ENCODE data around the gene RNF4.
"Not testable (repeated sequence)": the region's sequence is repeated elsewhere in the genome, so short reads cannot be mapped to it uniquely, and the experiment has no call there.

Gene RNF4

DNA sequence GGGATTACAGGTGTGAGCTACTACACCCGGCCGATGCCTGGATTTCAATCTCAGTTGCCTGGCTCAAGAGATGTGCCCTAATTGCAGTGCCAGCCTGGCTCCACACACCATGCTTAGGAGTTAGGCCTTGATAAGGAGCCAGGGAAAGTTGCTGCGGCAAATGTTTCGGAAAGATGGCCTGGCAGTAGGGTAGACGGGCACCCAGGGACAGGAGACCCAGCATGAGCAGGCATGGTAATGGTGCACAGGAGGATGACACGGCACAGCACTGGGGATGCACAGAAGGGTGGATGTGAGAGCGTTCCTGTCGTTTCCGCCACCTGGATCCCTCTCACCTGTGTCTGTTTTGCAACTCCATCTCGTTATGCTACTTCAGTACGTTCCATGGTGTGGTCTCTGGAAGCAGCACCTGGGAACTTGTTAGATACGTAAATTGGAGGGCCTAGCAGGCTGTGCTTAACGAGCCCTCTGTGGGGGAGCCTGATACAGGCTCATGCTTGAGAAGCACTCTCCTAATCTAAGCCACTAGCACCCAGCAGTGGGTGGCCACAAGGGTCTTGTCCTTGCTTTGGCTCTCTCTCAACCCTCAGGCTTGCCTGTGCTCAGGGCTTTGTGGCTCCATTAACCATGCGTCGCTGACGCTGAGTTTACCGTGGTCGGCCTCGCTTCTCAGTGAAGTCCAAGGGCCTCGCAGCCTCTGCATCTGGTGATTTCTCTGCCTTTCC lies 20.3 kb downstream of the RNF4 start:
- no peak for DNase-seq

DNA sequence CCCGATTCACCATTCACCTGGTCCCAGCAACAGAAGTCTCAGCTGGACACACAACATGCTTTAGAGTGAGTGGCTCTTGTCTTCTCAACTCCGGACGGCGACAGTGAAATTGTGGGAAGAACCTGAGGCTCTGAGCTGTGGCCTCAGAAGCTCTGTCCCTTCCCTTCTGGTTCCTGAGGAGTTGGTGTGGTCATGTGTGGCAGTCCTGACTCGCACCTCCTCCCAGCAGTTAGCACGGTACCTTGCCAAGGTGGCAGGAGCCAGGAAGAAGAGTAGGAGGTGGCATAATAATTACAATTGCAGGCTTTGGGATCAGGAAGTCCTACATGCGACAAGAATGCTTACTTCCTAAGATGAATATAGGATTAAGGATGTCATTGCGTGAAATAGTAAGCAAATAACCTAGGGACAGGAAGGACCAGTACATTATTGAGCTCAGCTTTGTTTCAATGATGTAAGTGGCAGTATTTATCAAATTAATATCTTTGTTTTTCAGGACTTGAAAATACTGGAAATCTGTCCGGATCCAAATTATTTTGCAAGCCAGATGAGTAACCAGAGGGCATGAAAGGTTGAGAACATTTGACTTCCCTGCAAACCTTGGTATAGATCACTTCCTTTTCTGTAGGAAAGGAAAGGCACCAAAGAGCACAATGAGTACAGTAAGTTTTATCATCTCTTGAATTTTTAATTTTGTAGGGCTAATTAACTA lies 21.1 kb downstream of the RNF4 start:
- no peak for DNase-seq

DNA sequence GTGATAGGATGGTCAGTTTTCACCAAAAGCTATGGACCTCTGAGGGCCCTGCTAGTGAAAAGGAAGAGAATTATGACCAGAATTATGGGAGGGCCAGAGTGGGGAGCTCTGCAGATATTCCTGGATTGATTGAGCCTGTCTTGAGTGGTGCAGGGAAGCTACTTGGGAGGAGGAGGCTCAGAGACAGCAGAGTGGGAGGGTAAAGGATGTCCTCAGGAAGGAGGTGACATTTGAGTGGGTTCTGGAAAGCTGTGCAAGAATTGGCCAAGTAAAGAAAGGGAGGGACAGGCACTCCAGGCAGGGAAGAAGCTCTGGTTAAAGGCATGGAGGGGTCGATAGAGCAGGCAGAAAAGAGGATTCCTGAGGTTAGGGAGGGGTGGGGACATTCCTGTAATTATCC lies 24.1 kb downstream of the RNF4 start:
- no peak for DNase-seq

DNA sequence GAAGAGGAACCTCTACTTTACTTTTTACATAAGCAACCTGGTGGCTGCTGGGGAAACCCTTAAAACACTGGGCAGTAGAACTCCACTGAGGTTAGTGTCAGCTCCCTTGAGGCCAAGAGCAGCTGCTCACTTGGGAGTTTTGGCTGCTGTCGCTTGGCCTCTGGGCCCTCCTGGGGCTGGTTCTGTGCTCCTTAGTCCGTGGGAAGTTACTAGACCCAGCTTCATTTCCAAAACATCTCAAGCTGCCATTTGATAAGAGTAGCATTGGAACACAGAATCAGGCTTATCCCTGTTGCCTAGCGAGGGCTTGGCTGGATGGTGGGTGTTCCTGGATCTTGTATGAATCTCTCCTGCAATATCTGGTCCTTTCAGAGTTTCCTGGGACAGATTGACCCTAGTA lies 26.1 kb downstream of the RNF4 start:
- DNase-seq, result no peak

DNA sequence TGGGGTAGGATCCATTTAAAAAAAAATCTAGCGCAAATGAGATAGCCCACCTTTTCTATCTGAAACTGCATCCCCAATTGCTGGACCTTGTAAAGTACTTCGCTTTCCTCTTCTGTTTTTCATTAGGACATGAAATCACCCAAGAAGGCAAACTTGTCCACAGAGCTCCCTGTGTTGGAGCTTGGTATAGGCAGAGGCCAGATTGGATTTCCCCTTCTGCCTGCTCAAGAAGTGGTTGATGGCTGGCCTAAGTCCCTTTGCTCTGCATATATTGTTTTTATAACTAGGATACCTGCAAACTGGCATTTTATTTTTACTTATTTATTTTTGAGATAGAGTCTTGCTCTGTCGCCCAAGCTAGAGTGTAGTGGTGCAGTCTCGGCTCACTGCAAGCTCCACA lies 28.4 kb downstream of the RNF4 start:
- DNase-seq, result no peak

DNA sequence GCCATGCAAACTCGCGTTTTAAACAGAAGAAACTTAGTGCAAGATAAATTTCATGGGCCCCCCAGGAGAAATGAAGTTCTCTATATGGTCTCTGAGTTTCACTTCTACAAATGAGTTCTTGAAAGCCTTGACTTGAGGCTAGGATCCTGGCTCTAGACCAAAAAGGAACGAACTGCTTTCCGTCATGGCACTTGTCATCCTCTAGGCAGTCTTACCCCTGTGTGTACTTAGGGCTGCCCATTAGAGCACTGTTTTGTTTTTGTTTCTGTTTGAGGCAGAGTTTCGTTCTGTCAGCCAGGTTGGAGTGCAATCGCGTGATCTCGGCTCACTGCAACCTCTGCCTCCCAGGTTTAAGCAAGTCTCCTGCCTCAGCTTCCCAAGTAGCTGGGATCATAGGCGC lies 29.0 kb downstream of the RNF4 start:
- DNase-seq, result peak; percentile 73

DNA sequence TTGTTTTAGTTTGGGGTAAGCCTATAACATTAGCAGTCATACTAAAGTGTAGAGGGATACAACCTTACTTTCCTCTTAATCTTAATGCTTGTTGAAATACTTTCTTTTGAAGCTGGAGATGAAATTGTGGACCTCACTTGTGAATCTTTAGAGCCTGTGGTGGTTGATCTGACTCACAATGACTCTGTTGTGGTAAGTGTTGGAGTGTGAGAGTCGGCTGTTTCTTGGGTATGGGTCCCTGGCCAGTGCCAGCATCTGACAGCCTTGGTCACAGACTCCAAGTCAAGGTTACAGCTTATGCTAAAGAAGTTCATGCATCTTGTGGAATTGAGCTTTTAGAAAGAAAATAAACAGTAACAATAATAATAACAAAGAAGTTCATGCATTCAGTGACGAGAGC lies 31.6 kb downstream of the RNF4 start:
- no peak for DNase-seq

DNA sequence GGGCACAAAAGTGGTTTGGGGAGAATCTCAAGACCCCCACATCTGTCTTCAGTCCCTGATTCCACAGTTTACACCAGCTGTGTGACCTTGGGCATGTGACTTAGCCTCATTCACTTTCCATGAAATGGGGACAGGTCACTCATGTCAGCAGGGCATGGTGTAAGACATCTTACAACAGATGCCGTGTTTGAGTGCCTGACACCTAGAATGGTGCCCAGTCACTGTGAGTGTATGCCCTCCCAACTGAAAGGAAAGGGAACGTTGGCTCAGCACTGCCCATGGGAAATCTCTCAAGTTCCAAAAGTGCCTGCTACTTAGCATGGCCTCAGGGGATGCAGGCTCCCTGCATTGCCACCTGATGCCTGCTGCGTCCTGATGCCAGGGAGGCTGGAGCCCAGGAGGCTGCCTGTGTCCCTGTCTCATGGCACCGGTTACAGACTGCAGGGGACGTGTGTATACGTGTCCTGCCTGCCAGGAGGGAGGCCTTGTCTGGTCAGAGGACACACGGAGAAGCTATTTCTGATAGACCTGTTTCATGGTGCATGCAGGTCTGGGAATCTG lies 32.2 kb downstream of the RNF4 start:
- DNase-seq, result no peak

DNA sequence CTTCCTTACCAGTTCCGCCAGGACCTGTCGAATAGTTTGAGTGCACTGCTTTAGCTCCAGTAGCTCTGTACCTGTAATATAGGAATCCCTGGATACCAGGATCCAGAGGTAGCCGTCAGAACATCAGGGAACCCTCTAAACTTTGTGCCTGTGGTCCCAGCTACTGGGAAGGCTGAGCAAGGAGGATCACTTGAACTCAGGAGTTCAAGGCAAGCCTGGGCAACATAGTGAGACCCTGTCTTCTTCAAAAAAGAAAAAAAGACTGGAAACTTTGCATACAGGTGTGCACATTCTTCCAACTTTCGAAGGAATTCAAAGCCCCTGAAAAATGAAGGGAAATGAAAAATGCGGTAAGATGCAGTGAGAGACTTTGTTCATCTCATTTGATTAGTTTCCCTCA lies 34.9 kb downstream of the RNF4 start:
- no peak for DNase-seq

DNA sequence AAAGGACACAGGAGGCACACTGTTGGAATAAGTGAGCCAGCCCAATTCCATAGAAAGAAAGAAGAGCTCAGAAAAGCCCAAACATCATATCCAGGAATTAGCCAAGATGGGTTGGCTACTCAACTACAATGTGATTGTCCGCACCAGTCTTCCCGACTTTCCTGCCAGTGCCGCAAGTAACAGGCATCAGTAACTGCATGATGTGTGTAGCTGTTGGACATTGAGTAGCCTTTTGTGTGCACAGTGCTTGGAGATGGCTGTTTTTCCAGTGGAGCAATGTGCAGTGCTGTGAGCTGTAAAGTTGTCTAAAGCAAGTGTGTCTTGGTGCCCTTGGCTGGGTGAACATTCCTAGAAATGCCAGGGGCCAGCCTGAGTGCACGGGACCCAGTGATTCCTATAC lies 38.4 kb downstream of the RNF4 start:
- DNase-seq, result no peak

DNA sequence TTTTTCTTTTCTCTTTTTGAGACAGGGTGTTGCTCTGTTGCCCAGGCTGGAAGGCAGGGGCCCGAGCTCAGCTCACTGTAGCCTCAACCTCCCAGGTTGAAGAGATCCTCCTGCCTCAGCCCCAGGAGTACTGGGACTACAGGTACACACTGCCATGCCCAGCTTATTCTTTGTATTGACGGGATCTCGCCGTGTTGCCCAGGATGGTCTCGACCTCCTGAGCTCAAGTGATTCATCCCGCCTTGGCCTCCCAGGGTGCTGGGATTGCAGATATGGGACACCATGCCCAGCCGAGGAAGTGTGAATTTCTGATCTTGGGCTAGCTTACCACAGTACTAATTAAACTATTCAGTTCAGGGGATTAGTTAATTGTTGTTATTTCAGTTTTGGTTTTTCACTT lies 38.9 kb downstream of the RNF4 start:
- DNase-seq, result no peak

DNA sequence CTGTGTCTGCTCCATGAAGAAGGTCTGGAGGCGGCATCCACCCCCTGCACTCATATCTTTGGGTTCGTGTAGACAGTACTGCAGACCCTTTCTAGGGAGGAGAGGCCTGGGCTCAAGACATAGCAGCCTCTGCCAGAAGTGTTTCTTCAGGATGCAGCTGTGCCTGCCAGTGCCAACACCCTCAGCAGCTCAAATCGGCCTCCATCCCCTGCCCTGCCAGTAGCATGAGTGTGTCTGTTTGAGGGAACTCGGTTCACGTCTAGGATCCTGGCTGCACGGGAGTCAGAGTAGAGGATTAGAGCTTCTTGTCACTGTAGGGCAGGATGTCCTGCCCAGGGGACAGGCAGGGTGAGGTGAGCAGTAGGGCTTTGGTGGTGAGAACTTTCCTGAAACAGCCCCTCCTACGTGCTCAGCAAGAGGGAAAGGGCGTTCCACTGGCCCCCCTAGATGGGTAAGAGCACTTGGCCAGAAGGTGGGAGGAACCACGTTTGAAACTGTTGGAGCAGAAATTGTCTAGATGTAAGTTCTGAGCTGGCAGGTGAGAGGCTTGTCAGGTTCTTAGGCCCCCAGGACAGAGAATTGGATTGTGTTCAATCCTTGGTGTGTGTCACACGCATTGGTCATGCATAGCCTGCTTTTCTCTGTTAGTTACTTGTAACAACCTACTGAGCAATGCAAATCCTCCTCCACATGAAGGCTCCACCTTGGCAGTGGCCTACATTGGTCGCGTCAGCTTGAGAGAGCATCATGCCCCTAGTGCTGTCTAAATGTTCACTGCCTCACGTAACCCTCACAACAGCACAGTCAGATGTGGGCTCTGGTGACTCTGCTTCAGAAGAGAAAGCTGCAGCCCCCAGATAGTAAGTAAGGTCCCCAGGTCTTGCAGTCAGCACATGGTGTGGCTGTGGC lies 41.7 kb downstream of the RNF4 start:
- no peak for DNase-seq

DNA sequence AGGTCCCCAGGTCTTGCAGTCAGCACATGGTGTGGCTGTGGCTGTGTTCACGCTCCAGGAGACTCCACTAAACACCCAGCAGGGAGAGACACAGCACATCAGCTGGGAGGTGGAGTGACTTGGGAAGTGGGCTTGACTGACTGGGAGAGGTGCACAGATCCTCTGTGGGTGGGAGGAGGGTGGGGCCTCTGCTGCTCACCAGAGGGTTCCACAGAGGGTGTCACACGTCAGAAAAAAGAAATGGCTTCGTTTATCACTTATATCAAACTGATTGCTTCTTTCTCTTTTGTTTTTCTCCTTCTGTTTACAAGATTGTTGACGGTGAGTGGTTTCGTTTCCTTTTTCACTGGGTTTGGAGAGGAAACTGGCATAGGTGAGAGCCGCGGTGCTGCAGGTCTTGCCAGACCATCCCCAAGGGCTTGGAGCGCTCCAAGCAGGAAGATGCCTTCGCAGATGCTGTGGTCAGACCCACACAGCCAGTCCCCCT lies 42.8 kb downstream of the RNF4 start:
- DNase-seq, result no peak

DNA sequence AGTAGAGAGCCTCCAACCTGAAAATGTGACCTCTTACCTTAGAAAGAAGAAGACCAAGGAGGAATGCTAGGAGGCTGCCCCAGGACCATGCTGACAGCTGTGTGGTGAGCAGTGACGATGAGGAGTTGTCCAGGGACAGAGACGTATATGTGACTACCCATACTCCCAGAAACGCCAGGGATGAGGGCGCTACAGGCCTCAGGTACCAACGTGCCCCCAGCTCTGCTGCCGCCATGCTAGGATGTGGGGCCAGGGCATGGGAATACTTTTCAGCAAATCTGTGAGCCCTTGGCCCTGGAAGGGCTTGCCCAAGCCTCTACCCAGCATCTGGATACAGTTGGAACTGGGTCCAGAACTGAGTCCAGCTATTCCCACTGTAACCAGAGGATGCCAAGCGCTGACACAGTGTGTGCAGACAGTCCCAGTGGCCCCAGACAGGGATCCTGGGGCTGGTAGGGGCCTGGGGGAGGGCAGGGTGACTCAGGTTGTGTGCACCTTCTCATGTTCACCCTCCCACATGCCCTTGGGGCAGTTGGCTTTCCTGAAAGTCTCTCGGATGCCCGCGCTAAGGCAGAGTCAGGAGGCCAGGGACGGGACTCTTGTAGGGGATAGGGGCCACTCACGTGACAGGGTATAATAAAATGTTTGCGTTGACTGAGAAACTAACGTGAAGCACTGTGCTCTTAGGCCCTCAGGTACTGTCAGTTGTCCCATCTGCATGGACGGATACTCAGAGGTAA lies 43.7 kb downstream of the RNF4 start:
- DNase-seq, result no peak

DNA sequence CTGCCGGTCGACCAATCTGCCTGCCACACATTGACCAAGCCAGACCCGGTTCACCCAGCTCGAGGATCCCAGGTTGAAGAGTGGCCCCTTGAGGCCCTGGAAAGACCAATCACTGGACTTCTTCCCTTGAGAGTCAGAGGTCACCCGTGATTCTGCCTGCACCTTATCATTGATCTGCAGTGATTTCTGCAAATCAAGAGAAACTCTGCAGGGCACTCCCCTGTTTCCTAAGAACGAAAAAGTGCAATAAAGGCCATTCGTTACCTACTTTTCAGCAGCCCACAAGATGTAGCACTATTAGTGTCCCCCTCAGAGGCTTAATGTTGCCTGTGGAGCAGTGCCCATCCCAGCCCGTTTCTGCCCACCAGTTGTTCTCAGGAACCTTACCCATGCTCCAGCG lies 45.3 kb downstream of the RNF4 start:
- not testable (repeated sequence) for DNase-seq

DNA sequence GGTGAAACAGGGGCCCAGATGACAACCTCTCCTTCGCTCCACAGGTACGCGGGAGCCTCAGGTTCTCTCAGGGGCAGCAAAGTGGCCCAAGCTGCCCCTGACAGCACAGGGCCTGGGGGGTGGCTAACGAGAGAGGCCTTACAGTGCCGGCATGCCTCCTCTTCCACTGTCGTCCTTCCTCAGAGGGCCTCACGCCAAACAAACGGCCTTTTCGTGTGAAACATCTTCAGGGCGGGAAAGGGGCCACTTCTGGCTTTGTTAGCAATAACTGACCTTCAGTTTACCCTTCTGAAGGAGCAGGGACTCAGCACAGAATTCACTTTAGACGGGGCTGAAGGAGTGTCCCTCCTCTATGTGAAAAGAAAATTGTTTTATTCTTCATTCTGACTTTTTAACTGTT lies 46.0 kb downstream of the RNF4 start:
- DNase-seq, result not testable (repeated sequence)

DNA sequence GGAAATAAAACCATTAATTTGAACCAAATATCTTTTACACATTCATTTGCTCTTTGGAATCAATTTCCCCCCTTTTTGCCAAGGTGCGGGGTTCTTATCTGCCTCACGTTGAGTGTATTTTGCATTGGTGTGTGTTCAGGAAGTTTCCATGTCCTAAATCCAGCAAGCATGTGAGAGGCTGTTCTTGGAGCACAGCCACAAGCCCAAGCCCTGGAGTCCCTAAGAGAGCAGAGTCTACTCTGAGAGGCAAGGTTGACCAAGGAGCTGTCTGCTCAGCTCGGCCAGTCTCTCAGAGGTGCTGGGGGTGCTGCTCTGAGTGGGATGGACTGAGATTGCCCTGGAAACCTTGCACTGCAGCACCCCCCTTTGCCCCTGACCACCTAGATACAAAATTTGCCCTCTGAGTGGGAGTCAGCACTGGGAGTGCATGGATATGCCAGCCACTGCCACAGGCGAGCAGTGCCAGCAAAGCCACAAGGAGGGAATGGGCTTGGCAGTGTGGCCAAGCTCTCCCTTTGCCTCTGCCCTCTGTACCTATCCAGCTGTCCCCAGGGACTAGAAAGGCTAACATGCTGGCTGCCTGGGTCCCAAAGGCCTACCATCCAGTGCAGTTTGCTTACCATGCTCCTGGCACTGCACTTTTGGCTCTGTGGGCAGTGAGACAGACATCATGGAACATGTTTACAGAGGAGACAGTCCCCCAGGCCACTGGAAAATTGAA lies 47.1 kb downstream of the RNF4 start:
- DNase-seq, result no peak

DNA sequence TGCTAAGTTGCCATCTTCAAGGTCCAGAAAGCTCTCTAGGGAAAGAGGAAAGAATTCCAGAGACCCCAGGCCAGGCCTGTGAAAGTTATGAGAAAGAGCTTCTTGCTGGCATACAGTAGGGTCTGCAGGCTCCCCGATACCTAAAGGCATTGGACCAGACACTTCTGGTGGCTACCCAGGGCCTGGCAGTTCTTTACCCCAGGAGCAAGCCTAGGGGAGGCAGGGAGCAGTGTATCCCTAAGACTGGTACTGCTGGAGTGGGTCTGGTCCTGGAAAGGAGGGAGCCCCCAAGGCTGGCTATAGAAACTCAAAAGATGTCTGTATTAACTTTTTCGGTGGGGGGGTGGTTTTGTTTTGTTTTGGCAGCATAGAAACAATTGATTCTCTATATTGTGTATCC lies 47.7 kb downstream of the RNF4 start:
- DNase-seq, result no peak

DNA sequence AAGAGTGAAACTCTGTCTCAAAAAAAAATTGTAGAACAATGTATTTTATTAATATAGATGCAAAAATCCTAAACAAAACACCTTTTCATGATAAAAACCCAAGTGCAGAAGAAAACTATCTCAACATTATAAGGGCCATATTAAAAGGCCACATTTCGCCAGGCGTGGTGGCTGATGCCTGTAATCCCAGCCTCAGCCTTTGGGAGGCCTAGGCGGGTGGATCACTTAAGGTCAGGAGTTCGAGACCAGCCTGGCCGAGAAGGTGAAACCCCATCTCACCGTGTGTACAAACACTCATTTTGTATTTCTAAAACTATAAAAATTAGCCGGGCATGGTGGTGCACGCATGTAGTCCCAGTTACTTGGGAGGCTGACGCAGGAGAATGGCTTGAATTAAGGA lies 57.7 kb downstream of the RNF4 start:
- DNase-seq, result no peak

DNA sequence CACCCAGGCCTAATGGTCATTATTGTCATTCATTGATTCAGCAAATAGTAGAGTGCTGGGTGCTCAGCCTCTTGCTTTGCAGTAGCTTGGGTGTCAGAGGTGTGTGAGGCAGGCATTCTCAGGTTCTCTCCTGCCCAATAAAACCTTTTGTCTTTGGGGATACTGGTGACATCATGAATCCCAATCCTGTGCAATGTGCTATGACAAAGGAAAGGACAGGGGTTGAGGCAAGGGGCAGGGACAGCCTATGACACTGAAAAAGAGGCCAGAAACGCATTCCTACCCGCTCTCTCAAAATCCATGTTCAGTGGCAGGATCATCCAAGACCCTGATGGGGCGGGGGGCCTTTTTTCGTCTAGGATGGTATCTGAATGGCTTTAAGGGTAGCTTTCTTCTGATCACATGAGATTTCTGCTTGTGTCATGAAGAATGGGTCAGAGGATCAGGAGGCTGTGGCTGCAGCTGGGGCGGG lies 66.0 kb downstream of the RNF4 start:
- no peak for DNase-seq

DNA sequence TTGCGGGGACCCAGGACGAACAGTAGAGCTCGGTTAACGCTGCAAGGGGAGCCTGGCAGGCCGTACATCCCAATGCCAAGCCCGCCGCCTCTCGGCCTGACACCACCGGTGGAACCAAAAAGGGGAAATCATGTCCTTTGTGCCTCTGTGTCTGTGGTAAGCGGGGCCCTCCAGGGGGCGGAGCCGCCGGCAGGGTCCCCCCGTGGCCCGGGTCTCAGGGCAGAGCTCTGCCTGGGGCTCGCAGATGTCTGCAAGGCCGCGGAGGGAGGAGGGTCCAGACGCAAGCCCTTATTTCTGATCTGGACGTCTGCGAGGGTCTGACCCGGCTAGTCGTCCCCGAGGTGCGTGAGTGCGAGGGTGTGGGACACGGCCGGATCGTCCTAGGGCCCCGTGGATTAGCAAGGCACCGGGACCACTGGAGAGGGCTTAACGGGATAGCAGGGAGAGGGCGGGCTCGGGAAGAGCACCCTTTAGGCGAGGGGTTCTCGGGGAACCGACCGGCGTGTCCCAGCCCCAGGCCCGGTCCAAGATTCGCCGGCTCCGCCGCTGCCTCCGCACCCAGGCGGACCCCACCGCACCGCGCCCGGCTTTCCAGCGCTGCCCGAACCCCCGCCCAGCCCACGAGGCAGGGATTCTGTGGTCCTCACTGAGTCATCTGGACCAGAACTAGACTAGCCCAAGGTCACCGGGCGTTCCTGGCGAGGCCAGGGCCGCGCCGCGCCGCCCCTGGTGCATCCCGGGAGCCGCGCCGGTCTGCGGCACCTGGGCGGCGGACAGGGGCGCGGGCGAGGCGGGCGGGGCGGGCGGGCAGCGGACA lies 66.7 kb downstream of the RNF4 start:
- DNase-seq, result peak; percentile 19
